HAP-1 (cell line): ENCODE results near the gene RTP4.

Experiments used
- DNase-seq, 2 experiments: peaks; one replicate each; pipeline ENCODE4 v3.0.0-alpha.2; 2016 to 2020; ENCODE audit warnings: low spot score in 2 of 2
- H3K27me3 ChIP-seq: fragments of 250-450 bp; sonication (Bioruptor Pico); 2 replicates; pipeline ENCODE4 v1.5.1; 2020; ENCODE audit warnings: low read depth, mild to moderate bottlenecking, moderate library complexity
- H3K36me3 ChIP-seq: fragments of 250-450 bp; sonication (Bioruptor Pico); replicated peaks from 2 replicates; pipeline ENCODE4 v1.5.1; 2020; ENCODE audit warnings: mild to moderate bottlenecking
- H3K4me1 ChIP-seq: fragments of 250-450 bp; sonication (Bioruptor Pico); 2 replicates; pipeline ENCODE4 v1.5.1; 2020; ENCODE audit warnings: mild to moderate bottlenecking
- H3K4me3 ChIP-seq: fragments of 250-450 bp; sonication (Bioruptor Pico); 2 replicates; pipeline ENCODE4 v1.5.1; 2020; ENCODE audit warnings: mild to moderate bottlenecking, moderate library complexity
- H3K9me3 ChIP-seq: fragments of 250-450 bp; sonication (Bioruptor Pico); 2 replicates; pipeline ENCODE4 v1.5.1; 2020; ENCODE audit warnings: mild to moderate bottlenecking, moderate library complexity
- in situ Hi-C: fragments of 300-500 bp; cut with MboI; formaldehyde crosslinking; loops from 3 replicates; pipeline ENCODE4 v1.14.3; 2020; ENCODE audit warnings: low sequenced_read_pairs, inconsistent platforms, mixed read lengths

Gene RTP4, protein sequence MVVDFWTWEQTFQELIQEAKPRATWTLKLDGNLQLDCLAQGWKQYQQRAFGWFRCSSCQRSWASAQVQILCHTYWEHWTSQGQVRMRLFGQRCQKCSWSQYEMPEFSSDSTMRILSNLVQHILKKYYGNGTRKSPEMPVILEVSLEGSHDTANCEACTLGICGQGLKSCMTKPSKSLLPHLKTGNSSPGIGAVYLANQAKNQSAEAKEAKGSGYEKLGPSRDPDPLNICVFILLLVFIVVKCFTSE

DNA sequence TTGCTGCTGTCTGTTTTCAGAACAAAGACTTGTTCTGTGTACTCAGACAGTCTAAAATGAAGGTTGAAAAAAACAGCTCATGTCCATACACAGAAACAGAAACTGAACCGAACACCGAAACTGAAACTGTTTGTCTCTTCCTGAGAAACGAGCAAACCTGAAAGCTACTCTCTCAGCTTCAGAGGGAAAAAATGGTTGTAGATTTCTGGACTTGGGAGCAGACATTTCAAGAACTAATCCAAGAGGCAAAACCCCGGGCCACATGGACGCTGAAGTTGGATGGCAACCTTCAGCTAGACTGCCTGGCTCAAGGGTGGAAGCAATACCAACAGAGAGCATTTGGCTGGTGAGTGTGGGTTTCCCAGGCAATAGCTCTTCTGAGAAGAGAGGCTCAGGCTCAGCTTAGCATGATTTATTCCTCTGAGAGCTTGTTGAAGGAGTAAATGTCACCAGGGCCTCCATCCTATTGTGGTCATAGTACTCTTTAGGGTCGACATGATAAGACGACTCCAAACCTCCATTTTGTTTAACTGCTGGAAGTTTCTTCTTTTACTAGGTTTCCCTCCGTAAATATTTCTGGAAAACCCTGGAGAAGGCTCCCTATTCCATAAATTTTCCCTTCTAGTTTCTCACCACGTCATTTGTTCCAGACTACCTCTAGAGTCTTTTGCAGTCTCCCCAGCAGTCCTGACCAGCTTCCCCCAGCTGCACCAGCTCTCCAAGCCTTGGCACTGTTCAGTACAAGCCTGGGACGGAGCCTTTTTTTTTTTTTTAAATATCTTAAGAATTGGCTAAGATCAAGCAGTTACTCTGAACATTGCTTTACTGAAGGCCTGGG is at the start of gene RTP4:
RTP4 (plus strand) TSS at position 135 of the 838 bp plus-strand sequence; CDS start at position 192, 57 bp downstream.
- no peaks in the 10 kb centered on the region; the same call in 1 of the 2 replicates for H3K36me3 ChIP-seq
- H3K27me3 ChIP-seq = no peaks in the 10 kb centered on the region
- H3K9me3 ChIP-seq = no peaks in the 10 kb centered on the region
- no peak for DNase-seq
- no peak within 1 kb of the TSS for H3K4me3 ChIP-seq
- in situ Hi-C loops = no loop called here
- no peaks in the 10 kb centered on the region for H3K4me1 ChIP-seq

DNA sequence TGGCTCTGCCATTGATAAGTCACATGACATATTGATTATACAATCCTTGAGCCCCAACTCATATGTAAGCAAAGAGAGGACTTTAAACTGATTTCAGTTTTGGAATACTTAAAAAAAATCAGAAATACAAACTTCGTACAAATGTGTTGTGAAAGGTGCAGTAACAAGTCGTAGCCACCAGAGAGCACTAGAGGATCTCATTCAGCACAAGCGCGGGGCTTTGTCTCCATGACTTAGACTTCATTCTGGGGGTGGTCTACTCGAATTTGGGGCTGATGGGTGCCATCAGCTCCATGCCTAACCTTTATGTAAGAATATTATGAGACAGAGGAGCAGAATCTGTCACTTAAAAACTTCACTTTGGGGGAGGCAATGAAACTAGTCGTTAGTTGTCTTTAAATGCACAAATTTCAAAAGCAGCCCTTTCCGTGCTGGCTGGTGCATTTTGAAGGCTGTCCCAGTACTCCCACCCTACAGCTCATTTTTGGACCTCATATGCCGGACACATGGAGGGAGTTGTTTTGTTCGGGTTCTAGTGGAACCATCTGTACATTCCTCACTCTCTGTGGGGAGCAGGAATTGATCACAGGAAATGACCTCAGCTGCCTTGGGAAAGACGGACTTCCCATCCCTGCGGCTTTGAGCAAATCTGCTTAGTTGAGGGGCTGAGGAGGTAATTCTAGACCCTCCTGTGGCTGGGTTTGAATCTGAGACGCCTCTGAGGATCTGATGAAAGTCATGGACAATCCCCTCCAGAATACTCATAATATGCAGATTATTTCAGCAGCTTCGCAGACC is 49.2 kb upstream of the RTP4 start:
- no peak overlapping the region for H3K4me3 ChIP-seq
- H3K36me3 ChIP-seq = no peaks in the 10 kb centered on the region
- peaks cover 7% of the 10 kb centered on the region; the same call in 1 of the 2 replicates for H3K4me1 ChIP-seq
- peaks cover 37% of the 10 kb centered on the region for H3K27me3 ChIP-seq
- peak; percentile 53 to 66 for DNase-seq
- in situ Hi-C loops = loop anchor here (5.0 kb wide), 1 partner anchor 363 kb away; no protein-coding TSS in a partner anchor
- no peaks in the 10 kb centered on the region for H3K9me3 ChIP-seq

DNA sequence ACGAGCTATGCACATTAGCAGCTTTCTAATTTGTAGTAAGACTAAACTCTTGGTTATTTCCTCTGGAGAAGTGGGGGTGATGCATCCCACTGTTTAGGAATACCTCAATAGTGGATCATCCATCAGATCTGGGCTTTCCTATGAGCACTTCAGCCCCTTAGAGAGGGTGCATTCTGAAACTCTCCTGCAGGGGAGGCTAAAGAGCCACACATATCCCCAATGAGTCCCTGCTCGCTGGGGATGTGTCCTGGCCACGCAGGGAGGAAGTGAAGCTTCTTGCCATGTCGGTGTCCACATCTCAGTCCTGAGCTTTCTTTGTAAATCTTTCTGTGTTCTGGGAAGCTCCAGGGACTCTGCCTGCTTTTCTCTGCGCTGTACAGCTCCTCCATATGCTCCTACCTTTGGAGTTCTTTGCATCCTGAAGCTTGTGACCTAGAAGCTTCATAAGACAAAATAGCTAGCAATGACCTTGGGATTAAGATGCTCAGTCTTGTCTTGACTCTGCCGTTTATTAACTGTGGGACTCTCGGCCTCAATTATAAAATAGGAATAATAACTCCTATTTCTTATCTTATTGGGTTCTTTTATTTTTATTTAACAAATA is 48.4 kb upstream of the RTP4 start:
- H3K27me3 ChIP-seq = peaks cover 31% of the 10 kb centered on the region
- in situ Hi-C loops = loop anchor here (5.0 kb wide), 1 partner anchor 362 kb away; no protein-coding TSS in a partner anchor
- H3K4me1 ChIP-seq = peaks cover 7% of the 10 kb centered on the region; the same call in 1 of the 2 replicates
- H3K9me3 ChIP-seq = no peaks in the 10 kb centered on the region
- H3K4me3 ChIP-seq = no peak overlapping the region
- DNase-seq = peak; percentile 43 to 81
- no peaks in the 10 kb centered on the region for H3K36me3 ChIP-seq

DNA sequence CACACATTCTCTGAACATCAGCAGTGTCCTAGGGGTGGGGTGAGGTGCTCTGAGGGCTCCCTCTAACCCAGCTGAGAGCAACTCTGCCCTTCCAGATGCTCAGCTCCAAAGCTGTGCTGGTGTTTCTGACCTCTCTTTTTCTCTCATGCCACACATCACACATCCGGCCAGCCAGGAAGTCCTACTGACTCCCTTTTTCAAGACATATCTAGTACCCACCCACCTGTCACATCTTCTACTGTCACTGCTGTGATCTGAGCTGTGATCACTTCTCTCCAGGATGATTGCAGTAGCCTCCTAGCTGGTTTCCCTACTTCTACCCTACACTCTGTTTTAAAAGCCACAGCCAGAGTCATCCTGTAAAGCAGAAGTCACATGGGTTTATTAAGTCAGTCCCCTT is 46.4 kb upstream of the RTP4 start:
- Histone ChIP-seq H3K36me3 (no peaks in the 10 kb centered on the region), H3K4me3 (no peak overlapping the region), H3K27me3 (peaks cover 22% of the 10 kb centered on the region), H3K9me3 (no peaks in the 10 kb centered on the region), H3K4me1 (peaks cover 7% of the 10 kb centered on the region; the same call in 1 of the 2 replicates)
- DNase-seq = no peak
- in situ Hi-C loops = no loop called here

DNA sequence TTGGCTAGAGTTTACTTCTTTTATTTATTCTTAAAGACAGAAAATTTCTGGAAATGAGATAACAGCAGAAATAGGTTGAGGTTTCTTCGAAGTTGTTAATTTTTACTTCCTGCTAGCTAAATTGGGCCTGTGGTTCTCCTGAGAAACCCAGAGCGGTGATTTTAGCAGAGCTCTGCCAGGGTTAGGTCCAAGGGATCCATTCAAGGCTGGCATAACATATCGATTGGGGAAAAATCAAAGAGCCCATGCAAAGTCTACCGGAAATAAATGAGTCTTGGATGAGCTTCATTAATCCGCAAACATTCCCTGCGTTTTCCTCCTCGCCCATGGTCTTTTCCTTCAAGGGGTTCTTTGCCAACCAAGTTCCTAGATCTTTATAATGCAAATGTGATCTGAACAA is 45.9 kb upstream of the RTP4 start:
- in situ Hi-C loops = no loop called here
- no peak for DNase-seq

DNA sequence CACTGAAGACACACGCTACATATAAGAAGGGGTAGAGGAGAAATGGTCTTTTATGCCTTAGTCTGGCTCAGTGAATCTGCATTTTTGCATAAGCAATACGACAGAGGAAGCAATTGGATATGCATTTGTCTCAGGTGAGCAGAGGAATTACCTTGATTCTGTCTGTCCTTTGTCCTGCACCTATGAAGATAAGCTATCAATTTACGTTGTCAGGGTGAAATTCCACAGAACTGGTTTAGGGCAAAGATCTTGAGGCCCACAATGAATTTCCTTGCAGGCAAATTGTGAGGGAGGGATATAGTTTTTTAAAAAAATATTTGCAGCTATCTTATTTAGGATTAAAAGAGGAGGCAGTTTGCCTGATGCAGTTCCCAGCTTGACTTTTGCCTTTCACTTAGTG is 45.1 kb upstream of the RTP4 start:
- in situ Hi-C loops = no loop called here

More for the DNA sequence above, 45.9 kb upstream of the RTP4 start:
- H3K27me3 ChIP-seq = peaks cover 20% of the 10 kb centered on the region
- no peaks in the 10 kb centered on the region for H3K9me3 ChIP-seq
- H3K4me1 ChIP-seq = peaks cover 7% of the 10 kb centered on the region; the same call in 1 of the 2 replicates
- no peak overlapping the region for H3K4me3 ChIP-seq
- H3K36me3 ChIP-seq = no peaks in the 10 kb centered on the region

DNA sequence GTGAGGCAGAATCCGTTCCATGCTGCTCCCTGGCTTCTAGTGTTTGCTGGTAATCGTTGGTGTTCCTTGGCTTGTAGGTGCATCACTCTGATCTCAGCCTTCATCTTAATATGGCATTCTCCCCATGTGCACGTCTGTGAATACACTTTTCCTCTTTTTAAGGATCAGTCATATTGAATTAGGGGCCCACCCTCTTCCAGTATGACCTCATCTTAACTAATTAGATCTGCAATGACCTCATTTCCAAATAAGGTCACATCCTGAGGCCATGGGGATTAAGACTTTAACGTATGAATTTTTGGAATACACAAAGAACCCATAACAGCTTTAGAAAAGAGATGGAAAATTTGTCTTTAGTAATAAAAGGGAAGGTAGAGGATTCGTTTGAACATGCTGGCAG is 42.6 kb upstream of the RTP4 start:
- Histone ChIP-seq H3K9me3 (no peaks in the 10 kb centered on the region), H3K27me3 (peaks cover 20% of the 10 kb centered on the region), H3K4me1 (no peaks in the 10 kb centered on the region), H3K36me3 (no peaks in the 10 kb centered on the region), H3K4me3 (no peak overlapping the region)
- no peak for DNase-seq
- in situ Hi-C loops = no loop called here

More for the DNA sequence above, 45.1 kb upstream of the RTP4 start:
- DNase-seq = no peak
- no peak overlapping the region for H3K4me3 ChIP-seq
- no peaks in the 10 kb centered on the region for H3K36me3 ChIP-seq
- no peaks in the 10 kb centered on the region for H3K9me3 ChIP-seq
- H3K27me3 ChIP-seq = peaks cover 23% of the 10 kb centered on the region
- peaks cover 7% of the 10 kb centered on the region; the same call in 1 of the 2 replicates for H3K4me1 ChIP-seq

DNA sequence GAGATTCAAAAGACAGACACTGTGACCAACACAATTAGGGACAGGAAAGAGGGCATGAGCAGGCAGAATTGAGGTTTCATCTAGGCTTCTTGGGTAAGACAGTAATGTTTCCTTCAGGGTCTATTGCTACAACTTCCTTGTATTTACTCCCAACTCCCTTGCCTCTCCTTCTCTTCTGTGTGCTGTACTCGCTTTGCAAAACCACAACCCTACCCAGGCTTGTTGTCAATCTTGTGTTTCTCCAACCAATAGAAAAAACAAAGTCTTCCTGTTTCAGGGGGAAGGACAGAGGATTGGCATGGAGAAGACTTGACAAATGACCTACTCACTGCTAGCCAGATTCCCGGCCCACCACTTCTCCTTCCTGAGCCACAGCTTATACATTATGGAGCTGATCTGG is 40.3 kb upstream of the RTP4 start:
- no peak for DNase-seq
- H3K27me3 ChIP-seq = peaks cover 18% of the 10 kb centered on the region

DNA sequence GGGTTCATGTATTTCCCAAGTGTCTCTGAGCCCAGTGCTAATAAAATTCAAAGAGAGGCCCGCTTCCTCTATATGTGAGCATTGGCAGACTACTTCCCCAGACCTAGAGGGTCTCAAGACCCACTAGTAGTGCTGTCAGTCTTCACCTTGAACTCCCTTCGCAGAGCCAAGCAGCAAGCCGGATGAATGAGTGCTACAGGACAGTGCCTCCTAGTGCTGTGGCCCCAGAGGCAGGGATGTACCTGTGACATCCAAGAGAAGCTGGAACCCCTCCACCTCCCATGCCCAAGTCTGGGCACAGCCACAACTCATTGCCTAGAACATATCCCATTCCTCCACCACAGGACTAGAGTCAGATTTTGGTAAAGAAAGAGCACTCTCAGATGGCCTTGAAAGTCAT is 39.5 kb upstream of the RTP4 start:
- H3K36me3 ChIP-seq = no peaks in the 10 kb centered on the region
- in situ Hi-C loops = no loop called here
- no peak for DNase-seq
- no peaks in the 10 kb centered on the region for H3K9me3 ChIP-seq
- H3K4me1 ChIP-seq = no peaks in the 10 kb centered on the region
- no peak overlapping the region for H3K4me3 ChIP-seq
- H3K27me3 ChIP-seq = peaks cover 19% of the 10 kb centered on the region

More for the DNA sequence above, 40.3 kb upstream of the RTP4 start:
- Histone ChIP-seq H3K4me3 (no peak overlapping the region), H3K4me1 (no peaks in the 10 kb centered on the region), H3K9me3 (no peaks in the 10 kb centered on the region), H3K36me3 (no peaks in the 10 kb centered on the region)
- in situ Hi-C loops = no loop called here

DNA sequence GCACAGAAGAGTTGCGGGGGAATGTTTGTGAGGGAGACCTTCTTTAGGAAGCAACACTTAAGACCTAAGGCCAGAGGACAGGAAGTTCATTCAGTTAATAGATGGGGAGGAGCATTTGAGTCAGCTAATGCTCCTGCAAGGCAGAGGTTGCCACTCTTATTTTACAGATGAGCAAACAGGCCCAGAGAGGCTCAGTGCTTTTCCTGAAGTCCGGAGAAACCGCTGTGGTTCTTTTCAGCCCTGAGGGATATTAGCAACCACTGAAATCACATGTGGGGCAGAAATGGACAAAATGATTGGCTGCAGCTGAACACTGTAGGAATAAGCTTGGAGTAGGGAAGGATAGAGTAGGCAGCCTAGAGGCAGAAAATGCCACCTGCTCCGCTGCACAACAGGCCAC is 33.3 kb upstream of the RTP4 start:
- no peak for DNase-seq
- H3K36me3 ChIP-seq = no peaks in the 10 kb centered on the region
- no peaks in the 10 kb centered on the region for H3K9me3 ChIP-seq
- H3K27me3 ChIP-seq = peaks cover 2% of the 10 kb centered on the region; the same call in 1 of the 2 replicates
- in situ Hi-C loops = no loop called here
- no peaks in the 10 kb centered on the region for H3K4me1 ChIP-seq
- H3K4me3 ChIP-seq = no peak overlapping the region

DNA sequence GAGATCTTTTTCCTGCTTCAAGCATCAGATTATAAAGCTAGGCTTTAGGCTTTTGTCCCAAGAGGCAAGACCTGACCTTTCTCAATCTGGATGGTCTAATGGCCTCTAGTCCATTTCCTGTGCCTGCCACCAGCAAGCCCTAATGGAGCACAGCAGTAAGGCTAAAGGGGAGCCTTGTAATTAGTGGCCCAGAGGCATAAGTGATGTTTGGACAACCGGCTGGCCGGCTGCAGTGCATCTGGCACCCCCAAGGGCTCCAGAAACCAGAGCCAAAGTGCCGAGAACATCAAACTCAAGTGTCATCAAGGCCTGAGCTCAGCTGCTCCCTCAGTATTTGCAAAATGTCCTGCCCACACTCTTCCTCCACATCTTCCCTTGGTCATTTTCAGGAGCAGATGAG is 31.9 kb upstream of the RTP4 start:
- Histone ChIP-seq H3K27me3 (peaks cover 2% of the 10 kb centered on the region; the same call in 1 of the 2 replicates), H3K4me3 (no peak overlapping the region), H3K36me3 (no peaks in the 10 kb centered on the region), H3K4me1 (no peaks in the 10 kb centered on the region), H3K9me3 (no peaks in the 10 kb centered on the region)
- in situ Hi-C loops = no loop called here
- no peak for DNase-seq

DNA sequence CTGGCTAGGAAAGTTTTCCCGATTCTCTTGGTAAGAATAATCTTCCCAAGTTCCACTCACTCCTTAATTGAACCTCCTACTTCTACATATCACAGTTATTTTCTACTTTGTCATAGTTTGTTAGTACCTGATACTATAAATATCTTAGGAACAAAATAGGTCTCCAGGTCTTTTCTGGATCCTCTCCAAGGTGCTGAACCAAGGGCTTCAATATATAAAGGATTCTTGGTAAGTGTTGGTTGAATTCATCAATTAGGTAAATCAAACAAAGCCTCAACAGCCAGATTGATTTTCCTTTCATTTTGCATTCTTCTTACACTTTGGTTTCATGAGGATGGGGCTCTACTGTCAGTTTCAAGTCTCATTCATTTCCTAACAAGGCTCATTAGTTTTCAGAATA is 27.6 kb upstream of the RTP4 start:
- Histone ChIP-seq H3K36me3 (no peaks in the 10 kb centered on the region), H3K27me3 (no peaks in the 10 kb centered on the region), H3K4me1 (no peaks in the 10 kb centered on the region), H3K9me3 (no peaks in the 10 kb centered on the region), H3K4me3 (no peak overlapping the region)
- DNase-seq = no peak
- in situ Hi-C loops = no loop called here

DNA sequence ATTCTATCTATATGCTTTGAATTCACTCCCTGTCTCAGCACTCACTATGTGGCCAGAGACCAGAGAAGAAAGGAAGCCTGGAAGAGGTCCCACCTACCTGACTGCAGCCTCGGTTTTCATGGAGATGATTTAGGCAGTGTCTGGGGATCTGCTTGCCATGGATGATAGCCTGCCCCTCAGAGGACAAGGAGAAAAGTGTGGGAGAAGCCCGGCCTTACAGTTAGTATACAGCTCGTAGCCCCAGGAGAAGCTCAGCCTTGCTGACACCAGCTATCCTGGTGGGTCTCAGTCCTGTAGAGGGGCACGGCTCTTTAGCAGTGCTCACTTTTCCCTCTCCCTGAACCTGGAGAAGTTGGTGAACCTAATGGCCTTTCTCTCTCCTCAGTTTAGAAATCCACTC is 25.9 kb upstream of the RTP4 start:
- in situ Hi-C loops = no loop called here
- H3K27me3 ChIP-seq = no peaks in the 10 kb centered on the region
- no peak for DNase-seq
- H3K36me3 ChIP-seq = no peaks in the 10 kb centered on the region
- no peaks in the 10 kb centered on the region for H3K9me3 ChIP-seq
- H3K4me1 ChIP-seq = no peaks in the 10 kb centered on the region
- no peak overlapping the region for H3K4me3 ChIP-seq
